Mesendoderm (in vitro differentiated cells): ENCODE results near the gene OSBPL1A.
"Not testable (repeated sequence)": the region's sequence is repeated elsewhere in the genome, so short reads cannot be mapped to it uniquely, and the experiment has no call there.

Experiments used
- DNase-seq: peaks from one replicate; pipeline ENCODE4 v3.0.0; 2013
- H2AK5ac ChIP-seq: 2 replicates; pipeline ENCODE4 v1.6.1; 2013; ENCODE audit warnings: low read length, inconsistent platforms
- H2BK120ac ChIP-seq: 2 replicates; pipeline ENCODE4 v1.6.1; 2013; ENCODE audit warnings: low read depth, mild to moderate bottlenecking, low read length, moderate library complexity, mixed read lengths
- H2BK15ac ChIP-seq: replicated peaks from 2 replicates; pipeline ENCODE4 v1.6.1; 2013; ENCODE audit warnings: low read depth, mild to moderate bottlenecking, moderate library complexity
- H2BK5ac ChIP-seq: 2 replicates; pipeline ENCODE4 v1.6.1; 2013; ENCODE audit warnings: low read length, inconsistent platforms
- H3K18ac ChIP-seq: 2 replicates; pipeline ENCODE4 v1.6.1; 2013; ENCODE audit warnings: mild to moderate bottlenecking, low read length, mixed read lengths
- H3K23ac ChIP-seq: one replicate; pipeline ENCODE4 v1.6.1; 2013; ENCODE audit warnings: low read length
- H3K27ac ChIP-seq: 2 replicates; pipeline ENCODE4 v1.5.1; 2013; ENCODE audit warnings: low read depth, mild to moderate bottlenecking, inconsistent platforms, low read length, moderate library complexity
- H3K27me3 ChIP-seq: 2 replicates; pipeline ENCODE4 v1.6.1; 2013; ENCODE audit warnings: low read length, control low read depth, mild to moderate bottlenecking, inconsistent platforms; ENCODE audit not compliant: insufficient read depth, poor library complexity
- H3K36me3 ChIP-seq: 2 replicates; pipeline ENCODE4 v1.6.1; 2013; ENCODE audit warnings: low read length, inconsistent platforms; ENCODE audit not compliant: control insufficient read depth, insufficient read depth
- H3K4ac ChIP-seq: one replicate; pipeline ENCODE4 v1.6.1; 2013; ENCODE audit warnings: low read depth, mild to moderate bottlenecking, low read length, moderate library complexity
- H3K4me1 ChIP-seq: 2 replicates; pipeline ENCODE4 v1.6.1; 2013; ENCODE audit warnings: low read depth, low read length, inconsistent platforms; ENCODE audit not compliant: control insufficient read depth
- H3K4me2 ChIP-seq: 2 replicates; pipeline ENCODE4 v1.6.1; 2013; ENCODE audit warnings: low read length
- H3K4me3 ChIP-seq: 2 replicates; pipeline ENCODE4 v1.5.1; 2013; ENCODE audit warnings: mild to moderate bottlenecking, low read length
- H3K56ac ChIP-seq: one replicate; pipeline ENCODE4 v1.6.1; 2013; ENCODE audit warnings: low read length
- H3K79me1 ChIP-seq: 2 replicates; pipeline ENCODE4 v1.6.1; 2013; ENCODE audit warnings: low read length, inconsistent platforms
- H3K79me2 ChIP-seq: 2 replicates; pipeline ENCODE4 v1.6.1; 2013; ENCODE audit warnings: mild to moderate bottlenecking, low read length; ENCODE audit not compliant: control insufficient read depth, insufficient read depth
- H3K9ac ChIP-seq: 2 replicates; pipeline ENCODE4 v1.6.1; 2013; ENCODE audit warnings: low read length, inconsistent platforms
- H4K5ac ChIP-seq: one replicate; pipeline ENCODE4 v1.6.1; 2013; ENCODE audit warnings: low read length
- H4K8ac ChIP-seq: one replicate; pipeline ENCODE4 v1.6.1; 2013; ENCODE audit warnings: low read depth, mild to moderate bottlenecking, control low read depth, low read length, moderate library complexity
- WGBS: extraction: QIAGEN DNeasy Blood & Tissue Kit; methylation state at CpG from one replicate; pipeline ENCODE4 v1.1.7; 2013; ENCODE audit warnings: low lambda C conversion rate, missing lambda C conversion rate; ENCODE audit not compliant: insufficient coverage; ENCODE audit errors: extremely low coverage; 5-methylcytosine and 5-hydroxymethylcytosine counted together

Gene OSBPL1A

GRCh38 chr18:24149591-24149990 is 248.0 kb downstream of the OSBPL1A start:
- not testable (repeated sequence) for H3K18ac ChIP-seq, H4K5ac ChIP-seq, H3K9ac ChIP-seq, H2BK15ac ChIP-seq, H3K23ac ChIP-seq, H3K56ac ChIP-seq, H4K8ac ChIP-seq, H3K27me3 ChIP-seq, H2BK120ac ChIP-seq, H3K4me1 ChIP-seq, H2BK5ac ChIP-seq, H3K36me3 ChIP-seq, H3K79me2 ChIP-seq, H3K4ac ChIP-seq, H3K27ac ChIP-seq, H3K4me3 ChIP-seq, H3K79me1 ChIP-seq, H3K4me2 ChIP-seq, H2AK5ac ChIP-seq, DNase-seq
- WGBS, result no CpG with 5 or more reads among the region's 28 CpGs

DNA sequence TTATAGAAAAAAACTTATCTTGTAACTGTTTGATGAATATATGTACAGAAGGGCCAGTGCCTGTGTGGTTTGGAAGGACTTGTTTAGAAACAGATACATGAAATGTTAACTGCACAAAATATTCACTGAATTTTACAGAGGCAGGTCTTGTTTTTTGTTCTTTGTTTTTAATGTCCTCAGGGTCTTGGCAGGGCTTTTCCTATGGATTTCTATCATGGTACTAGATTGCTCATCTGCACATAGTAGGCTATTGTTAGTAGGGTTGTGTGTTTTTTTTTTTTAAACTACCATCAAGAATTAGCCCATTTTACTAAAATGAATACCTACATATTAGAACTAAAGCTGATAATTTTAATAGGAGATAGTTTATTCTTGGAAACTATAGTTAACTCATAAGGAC is 255.2 kb downstream of the OSBPL1A start:
- Histone ChIP-seq H3K4me2 (no peak overlapping the region), H2BK120ac (no peak overlapping the region), H3K18ac (no peak overlapping the region), H2AK5ac (no peak overlapping the region), H3K9ac (no peak overlapping the region), H3K27me3 (no peaks in the 10 kb centered on the region), H3K79me1 (no peaks in the 10 kb centered on the region), H4K5ac (no peak overlapping the region), H3K36me3 (no peaks in the 10 kb centered on the region), H3K56ac (no peak overlapping the region), H2BK5ac (no peak overlapping the region), H4K8ac (no peak overlapping the region), H3K79me2 (no peaks in the 10 kb centered on the region), H3K23ac (no peak overlapping the region), H2BK15ac (no peak overlapping the region), H3K4ac (no peak overlapping the region), H3K4me1 (peaks cover 4% of the 10 kb centered on the region), H3K4me3 (no peak overlapping the region), H3K27ac (no peak overlapping the region)
- no peak for DNase-seq

DNA sequence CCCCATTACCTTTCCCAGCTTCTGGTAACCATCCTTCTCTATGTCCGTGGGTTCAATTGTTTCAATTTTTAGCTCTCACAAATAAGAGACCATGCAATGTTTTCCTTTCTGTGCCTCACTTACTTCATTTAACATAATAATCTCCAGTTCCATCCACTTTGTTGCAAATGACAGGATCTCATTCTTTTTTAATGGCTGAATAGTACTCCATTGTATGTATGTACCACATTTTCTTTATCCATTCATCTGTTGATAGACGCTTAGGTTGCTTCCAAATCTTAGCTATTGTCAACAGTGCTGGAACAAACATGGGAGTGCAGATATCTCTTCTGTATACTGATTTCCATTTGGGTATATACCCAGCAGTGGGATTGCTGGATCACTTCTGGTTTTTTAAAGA is 256.9 kb downstream of the OSBPL1A start:
- Histone ChIP-seq H3K23ac (no peak overlapping the region), H2BK15ac (no peak overlapping the region), H2BK120ac (no peak overlapping the region), H3K9ac (no peak overlapping the region), H2BK5ac (no peak overlapping the region), H3K79me2 (no peaks in the 10 kb centered on the region), H2AK5ac (no peak overlapping the region), H3K27me3 (no peaks in the 10 kb centered on the region), H3K18ac (no peak overlapping the region), H3K4me2 (no peak overlapping the region), H3K27ac (no peak overlapping the region), H3K4ac (no peak overlapping the region), H4K5ac (no peak overlapping the region), H3K36me3 (no peaks in the 10 kb centered on the region), H3K79me1 (no peaks in the 10 kb centered on the region), H3K4me3 (no peak overlapping the region), H3K56ac (no peak overlapping the region), H4K8ac (no peak overlapping the region), H3K4me1 (peaks cover 7% of the 10 kb centered on the region)
- DNase-seq, result no peak
- WGBS, result no CpG with 5 or more reads among the region's 2 CpGs

DNA sequence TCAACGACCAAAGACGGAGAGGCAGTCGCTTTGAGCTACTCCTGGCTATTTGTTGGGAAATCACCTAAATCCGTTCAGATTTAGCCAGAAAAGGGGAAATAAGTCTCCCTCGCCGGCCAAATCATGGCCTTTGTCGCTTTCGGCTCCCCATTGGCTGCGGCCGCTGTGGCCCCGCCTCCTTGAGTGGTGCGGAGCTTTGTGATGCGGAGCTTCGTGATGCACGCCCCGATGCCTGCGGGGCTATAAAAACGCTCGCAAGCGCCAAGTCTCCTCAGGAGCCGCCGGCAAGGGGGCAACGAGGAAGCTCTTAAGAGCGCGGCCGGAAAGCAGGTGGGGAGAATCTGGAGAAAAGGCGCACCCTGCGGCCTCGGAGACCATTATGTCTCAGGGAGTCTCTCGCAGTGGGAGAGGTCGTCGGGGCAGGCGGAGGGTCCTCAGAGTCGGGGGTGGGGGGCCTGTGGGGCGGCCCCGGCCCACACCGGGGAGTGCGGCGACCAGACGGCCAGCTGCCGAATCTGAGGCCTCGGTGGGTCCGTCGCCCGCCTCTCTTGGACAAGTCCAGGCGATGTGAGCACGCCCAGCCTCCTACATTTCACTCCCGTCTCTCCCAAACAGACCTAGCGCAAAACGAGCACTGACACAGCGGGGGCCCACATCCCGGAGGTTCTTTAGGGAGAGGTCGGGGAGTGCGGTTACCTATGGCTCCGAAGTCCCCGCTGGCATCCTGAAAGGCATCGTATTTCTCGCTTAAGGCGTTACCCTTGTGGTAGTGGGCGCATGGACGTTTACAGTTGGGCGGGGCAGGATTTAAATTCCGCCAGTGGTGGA is 258.6 kb downstream of the OSBPL1A start, which contains the start of gene CABYR:
CABYR (plus strand) TSS at position 274 of the 828 bp plus-strand sequence. CDS start 4,053 bp downstream, outside the sequence.
- peak; percentile 96 for DNase-seq
- H3K4me3 ChIP-seq, result peak within 1 kb of the TSS; percentile 61
- H2AK5ac ChIP-seq, result no peak within 1 kb of the TSS
- peak within 1 kb of the TSS; percentile 92 for H3K56ac ChIP-seq
- no peak within 1 kb of the TSS for H3K23ac ChIP-seq
- H3K27ac ChIP-seq, result no peak within 1 kb of the TSS
- H2BK5ac ChIP-seq, result no peak within 1 kb of the TSS
- no peaks in the 10 kb centered on the region for H3K36me3 ChIP-seq
- no peak within 1 kb of the TSS for H2BK15ac ChIP-seq
- H3K4ac ChIP-seq, result peak within 1 kb of the TSS; percentile 82
- H3K79me2 ChIP-seq, result no peaks in the 10 kb centered on the region
- peak within 1 kb of the TSS; percentile 46 for H3K18ac ChIP-seq
- peaks cover 7% of the 10 kb centered on the region for H3K4me1 ChIP-seq
- H4K8ac ChIP-seq, result no peak within 1 kb of the TSS
- H3K4me2 ChIP-seq, result peak within 1 kb of the TSS; percentile 79
- H3K79me1 ChIP-seq, result no peaks in the 10 kb centered on the region
- peak within 1 kb of the TSS; percentile 81 for H4K5ac ChIP-seq
- WGBS, result no CpG with 5 or more reads among the region's 63 CpGs
- peak within 1 kb of the TSS; percentile 84 for H3K9ac ChIP-seq
- no peaks in the 10 kb centered on the region for H3K27me3 ChIP-seq
- H2BK120ac ChIP-seq, result no peak within 1 kb of the TSS

- H3K79me1 ChIP-seq, result no peaks in the 10 kb centered on the region
- no peaks in the 10 kb centered on the region for H3K27me3 ChIP-seq
- peaks cover 7% of the 10 kb centered on the region for H3K4me1 ChIP-seq
- no peak overlapping the region for H3K4ac ChIP-seq
- WGBS, result no CpG with 5 or more reads among the region's 7 CpGs
- no peaks in the 10 kb centered on the region for H3K79me2 ChIP-seq
- peak overlapping the region; percentile 70 for H3K9ac ChIP-seq
- no peak for DNase-seq
- peak overlapping the region; percentile 79 for H3K4me2 ChIP-seq
- H4K8ac ChIP-seq, result no peak overlapping the region
- no peak overlapping the region for H3K27ac ChIP-seq
- no peaks in the 10 kb centered on the region for H3K36me3 ChIP-seq
- H4K5ac ChIP-seq, result peak overlapping the region; percentile 81
- H2BK15ac ChIP-seq, result no peak overlapping the region
- no peak overlapping the region for H2BK120ac ChIP-seq
- H2AK5ac ChIP-seq, result no peak overlapping the region
- H2BK5ac ChIP-seq, result no peak overlapping the region
- H3K4me3 ChIP-seq, result peak overlapping the region; percentile 25
- peak overlapping the region; percentile 78 for H3K56ac ChIP-seq
- H3K23ac ChIP-seq, result no peak overlapping the region
- H3K18ac ChIP-seq, result peak overlapping the region; percentile 14
Observed at GRCh38 chr18:24138409-24138788, 259.2 kb downstream of the OSBPL1A start.

- Histone ChIP-seq H3K4me2 (no peak overlapping the region), H4K8ac (no peak overlapping the region), H4K5ac (no peak overlapping the region), H2BK5ac (no peak overlapping the region), H3K23ac (no peak overlapping the region), H3K9ac (no peak overlapping the region), H2AK5ac (no peak overlapping the region), H3K79me2 (no peaks in the 10 kb centered on the region), H3K27me3 (no peaks in the 10 kb centered on the region), H2BK120ac (no peak overlapping the region), H3K27ac (no peak overlapping the region), H3K56ac (no peak overlapping the region), H3K36me3 (no peaks in the 10 kb centered on the region), H3K4me3 (no peak overlapping the region), H2BK15ac (no peak overlapping the region), H3K4ac (no peak overlapping the region), H3K4me1 (peaks cover 7% of the 10 kb centered on the region), H3K18ac (no peak overlapping the region), H3K79me1 (no peaks in the 10 kb centered on the region)
- no CpG with 5 or more reads among the region's 3 CpGs for WGBS
- peak; percentile 55 for DNase-seq
Observed at GRCh38 chr18:24136967-24137373, 260.7 kb downstream of the OSBPL1A start.
